ENCODE measurements around the gene HSD3B2.
"Not testable (repeated sequence)": the region's sequence is repeated elsewhere in the genome, so short reads cannot be mapped to it uniquely, and the experiment has no call there.

Gene HSD3B2

GRCh38 chr1:119414950-119415349, at the start of gene HSD3B2:
Gene HSD3B2 (plus strand): TSS chr1:119415150. CDS start chr1:119415420, 270 bp downstream.
- DNase-seq: no peak

- DNase-seq: no peak
Measured at GRCh38 chr1:119366424-119366823, 48.5 kb upstream of the HSD3B2 start.

- no peak for DNase-seq
Measured at GRCh38 chr1:119367432-119368124, 47.4 kb upstream of the HSD3B2 start.

GRCh38 chr1:119368554-119368953, 46.4 kb upstream of the HSD3B2 start, which contains the start of gene HAO2:
Gene HAO2 (plus strand): TSS chr1:119368785. CDS start chr1:119381086, 12,301 bp downstream.
- DNase-seq: no peak

GRCh38 chr1:119370748-119371147, 44.2 kb upstream of the HSD3B2 start:
- no peak for DNase-seq

GRCh38 chr1:119371815-119372214, 43.1 kb upstream of the HSD3B2 start:
- no peak for DNase-seq

- DNase-seq: no peak
Measured at GRCh38 chr1:119372503-119373086, 42.4 kb upstream of the HSD3B2 start.

- DNase-seq: no peak
Measured at GRCh38 chr1:119373465-119373864, 41.5 kb upstream of the HSD3B2 start.

- no peak for DNase-seq
Measured at GRCh38 chr1:119374208-119374874, 40.6 kb upstream of the HSD3B2 start.

GRCh38 chr1:119375366-119375765, 39.6 kb upstream of the HSD3B2 start:
- DNase-seq: no peak

GRCh38 chr1:119376594-119376993, 38.4 kb upstream of the HSD3B2 start:
- no peak for DNase-seq

GRCh38 chr1:119377594-119377993, 37.4 kb upstream of the HSD3B2 start:
- not testable (repeated sequence) for DNase-seq

- no peak for DNase-seq
Measured at GRCh38 chr1:119379117-119379516, 35.8 kb upstream of the HSD3B2 start.

- no peak for DNase-seq
Measured at GRCh38 chr1:119380304-119380703, 34.6 kb upstream of the HSD3B2 start.

- DNase-seq: no peak
Measured at GRCh38 chr1:119380983-119381662, 33.8 kb upstream of the HSD3B2 start.

- no peak for DNase-seq
Measured at GRCh38 chr1:119384591-119384990, 30.4 kb upstream of the HSD3B2 start.

GRCh38 chr1:119385650-119386049, 29.3 kb upstream of the HSD3B2 start:
- no peak for DNase-seq

- DNase-seq: no peak
Measured at GRCh38 chr1:119387858-119388257, 27.1 kb upstream of the HSD3B2 start.

GRCh38 chr1:119388450-119388849, 26.5 kb upstream of the HSD3B2 start:
- DNase-seq: no peak

GRCh38 chr1:119390526-119390925, 24.4 kb upstream of the HSD3B2 start:
- no peak for DNase-seq

GRCh38 chr1:119391749-119392148, 23.2 kb upstream of the HSD3B2 start:
- DNase-seq: no peak

- DNase-seq: no peak
Measured at GRCh38 chr1:119394085-119394484, 20.9 kb upstream of the HSD3B2 start.

GRCh38 chr1:119396982-119397381, 18.0 kb upstream of the HSD3B2 start:
- no peak for DNase-seq

GRCh38 chr1:119397986-119398385, 17.0 kb upstream of the HSD3B2 start:
- DNase-seq: no peak

All from stimulated activated CD4-positive, alpha-beta T cell treated with anti-CD3 and anti-CD28 coated beads, Interleukin-4, amount 100 ng/mL, for 24 hours (primary cell).